Measurements from ENCODE around the gene PHF23. TPM values are rescaled to one million over a fixed set of nuclear protein-coding genes. Genes with fewer than 3 reads are reported as not detected.

PHF23 gene
- total RNA-seq, 2 donors from 2014 or later: 19.2 to 23.2 TPM

DNA sequence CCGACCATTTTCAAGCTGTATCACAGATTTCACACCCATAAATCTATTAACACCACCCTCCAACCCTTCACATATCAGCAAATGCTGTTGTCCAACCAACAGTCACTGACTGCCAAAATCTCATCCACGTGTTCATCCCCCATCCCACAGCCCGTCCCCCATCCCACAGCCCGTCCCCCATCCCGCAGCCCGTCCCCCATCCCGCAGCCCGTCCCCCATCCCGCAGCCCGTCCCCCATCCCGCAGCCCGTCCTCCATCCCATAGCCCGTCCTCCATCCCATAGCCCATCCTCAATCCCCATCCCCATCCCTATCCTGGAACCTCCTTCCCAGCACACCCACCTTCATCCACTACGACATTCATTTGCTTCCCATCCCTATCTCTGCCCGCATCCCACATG, 33.7 kb downstream of the PHF23 start:
- DNase-seq (no peak), ATAC-seq (no peak)
- no peaks in the 10 kb centered on the region for H3K9me3 ChIP-seq (ENCODE audit: control insufficient read depth, low read length, poor library complexity, severe bottlenecking)
- peaks cover 44% of the 10 kb centered on the region for H3K4me1 Mint-ChIP-seq
- peak overlapping the region; percentile 100 for H3K27ac Mint-ChIP-seq
- no peaks in the 10 kb centered on the region for H3K36me3 Mint-ChIP-seq (ENCODE audit: low read depth)
- H3K4me3 Mint-ChIP-seq: peak overlapping the region; percentile 90
- H3K27me3 Mint-ChIP-seq: no peaks in the 10 kb centered on the region

- DNase-seq (peak; percentile 96), ATAC-seq (peak; percentile 84)
Measured at GRCh38 chr17:7204828-7205461, 34.3 kb downstream of the PHF23 start.

GRCh38 chr17:7204336-7204735, 34.9 kb downstream of the PHF23 start:
- Mint-ChIP-seq H3K36me3 (ENCODE audit: low read depth) (no peaks in the 10 kb centered on the region), H3K27ac (peak overlapping the region; percentile 100), H3K27me3 (no peaks in the 10 kb centered on the region), H3K4me3 (peak overlapping the region; percentile 90), H3K4me1 (peaks cover 39% of the 10 kb centered on the region)
- ATAC-seq (peak; percentile 1), DNase-seq (no peak)
- no peaks in the 10 kb centered on the region for H3K9me3 ChIP-seq (ENCODE audit: control insufficient read depth, low read length, poor library complexity, severe bottlenecking)

More at GRCh38 chr17:7204828-7205461, 34.3 kb downstream of the PHF23 start:
- no peaks in the 10 kb centered on the region for H3K9me3 ChIP-seq (ENCODE audit: control insufficient read depth, low read length, poor library complexity, severe bottlenecking)
- H3K27me3 Mint-ChIP-seq: no peaks in the 10 kb centered on the region
- peaks cover 40% of the 10 kb centered on the region for H3K4me1 Mint-ChIP-seq
- no peaks in the 10 kb centered on the region for H3K36me3 Mint-ChIP-seq (ENCODE audit: low read depth)
- peak overlapping the region; percentile 90 for H3K4me3 Mint-ChIP-seq
- H3K27ac Mint-ChIP-seq: peak overlapping the region; percentile 100

DNA sequence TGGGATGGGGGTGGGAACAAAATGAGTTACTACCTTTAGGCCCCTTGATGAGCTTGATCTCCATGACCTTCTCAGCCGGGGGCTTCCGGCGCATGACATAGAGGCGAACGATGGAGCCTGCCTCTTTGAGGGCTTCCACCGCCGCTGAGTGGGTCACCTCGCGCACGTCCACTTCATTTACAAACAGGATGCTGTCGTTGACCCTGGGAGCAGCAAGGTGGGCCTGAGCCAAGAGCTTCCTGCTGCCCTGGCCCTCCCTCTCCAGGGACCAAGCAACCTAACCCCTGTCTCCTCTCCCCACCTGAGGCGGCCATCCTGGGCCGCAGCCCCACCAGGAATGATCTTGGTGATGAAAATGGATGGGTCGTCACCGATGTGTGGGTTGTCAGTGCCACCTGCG, 35.9 kb downstream of the PHF23 start:
- ATAC-seq (no peak), DNase-seq (no peak)
- H3K9me3 ChIP-seq (ENCODE audit: control insufficient read depth, low read length, poor library complexity, severe bottlenecking): no peaks in the 10 kb centered on the region
- Mint-ChIP-seq H3K4me3 (peak overlapping the region; percentile 67), H3K27ac (peak overlapping the region; percentile 100), H3K27me3 (no peaks in the 10 kb centered on the region), H3K36me3 (ENCODE audit: low read depth) (no peaks in the 10 kb centered on the region), H3K4me1 (peaks cover 38% of the 10 kb centered on the region)

DNA sequence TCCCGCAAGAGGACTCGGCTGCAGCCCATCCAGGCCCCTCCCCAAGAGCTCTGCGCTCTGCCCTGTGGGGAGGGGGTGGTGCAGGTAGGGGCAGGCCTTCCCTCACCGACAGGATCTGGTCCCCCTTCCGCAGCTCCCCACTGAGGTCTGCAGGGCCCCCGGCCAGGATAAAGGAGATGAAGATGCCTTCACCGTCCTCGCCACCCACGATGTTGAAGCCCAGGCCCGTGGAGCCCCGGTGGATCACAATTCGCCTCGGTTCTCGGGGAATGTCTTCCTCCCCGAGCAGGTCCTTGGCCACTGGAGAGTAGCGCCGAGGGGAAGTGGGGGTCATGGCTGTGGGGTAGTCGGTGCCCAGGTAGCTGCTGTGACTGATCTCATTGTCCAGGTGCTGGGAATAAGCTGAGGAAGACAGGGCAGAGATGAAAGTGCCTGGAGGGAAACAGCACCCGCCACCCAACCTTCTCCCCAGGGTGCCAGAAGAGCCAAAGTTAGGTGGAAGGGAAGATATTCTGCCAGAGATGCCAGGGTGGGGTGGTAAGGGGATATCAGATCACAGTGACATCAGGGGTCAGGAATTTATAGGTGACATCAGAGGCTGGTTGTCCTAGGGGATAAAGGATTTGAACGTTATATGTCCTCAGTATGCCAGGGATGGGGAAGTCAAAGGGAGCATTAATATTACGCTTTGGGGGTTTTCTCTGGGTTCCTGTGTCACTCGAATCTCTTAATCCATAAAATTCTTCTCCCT, 42.4 kb downstream of the PHF23 start:
- DNase-seq (no peak), ATAC-seq (no peak)
- Mint-ChIP-seq H3K36me3 (ENCODE audit: low read depth) (peaks cover 3% of the 10 kb centered on the region), H3K4me3 (no peak overlapping the region), H3K27ac (no peak overlapping the region), H3K27me3 (no peaks in the 10 kb centered on the region), H3K4me1 (no peaks in the 10 kb centered on the region)
- H3K9me3 ChIP-seq (ENCODE audit: control insufficient read depth, low read length, poor library complexity, severe bottlenecking): no peaks in the 10 kb centered on the region

DNA sequence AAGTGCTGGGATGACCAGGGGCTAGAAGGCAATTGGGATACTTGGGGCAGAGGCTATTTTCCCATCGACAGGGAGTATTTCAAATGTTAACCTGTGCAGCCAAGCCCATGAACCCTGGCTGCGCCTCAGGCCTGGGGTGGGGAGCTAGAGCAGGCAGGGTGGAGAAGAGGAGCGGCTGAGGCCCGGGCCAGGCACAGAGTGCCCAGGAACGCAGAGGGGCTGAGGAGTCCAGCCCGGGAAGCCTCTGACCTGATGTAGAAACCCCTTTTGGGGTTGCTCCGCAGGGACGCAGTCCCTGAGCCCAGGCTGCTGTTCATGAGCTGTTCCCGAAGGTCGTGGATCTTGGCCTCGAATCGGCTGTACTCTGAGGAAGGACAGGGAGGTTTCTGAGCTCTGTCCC, 43.3 kb downstream of the PHF23 start:
- no peak for DNase-seq
- no peaks in the 10 kb centered on the region for H3K9me3 ChIP-seq (ENCODE audit: control insufficient read depth, low read length, poor library complexity, severe bottlenecking)
- no peak overlapping the region for H3K27ac Mint-ChIP-seq

GRCh38 chr17:7192271-7192937, 46.9 kb downstream of the PHF23 start:
- ATAC-seq (no peak), DNase-seq (no peak)
- Mint-ChIP-seq H3K4me3 (no peak overlapping the region), H3K27me3 (no peaks in the 10 kb centered on the region), H3K36me3 (ENCODE audit: low read depth) (peaks cover 3% of the 10 kb centered on the region), H3K4me1 (peaks cover 5% of the 10 kb centered on the region), H3K27ac (peak overlapping the region; percentile 72)
- no peaks in the 10 kb centered on the region for H3K9me3 ChIP-seq (ENCODE audit: control insufficient read depth, low read length, poor library complexity, severe bottlenecking)

More for the DNA sequence above, 43.3 kb downstream of the PHF23 start:
- ATAC-seq: no peak
- Mint-ChIP-seq H3K4me1 (peaks cover 3% of the 10 kb centered on the region), H3K27me3 (no peaks in the 10 kb centered on the region), H3K36me3 (ENCODE audit: low read depth) (peaks cover 3% of the 10 kb centered on the region), H3K4me3 (no peak overlapping the region)

DNA sequence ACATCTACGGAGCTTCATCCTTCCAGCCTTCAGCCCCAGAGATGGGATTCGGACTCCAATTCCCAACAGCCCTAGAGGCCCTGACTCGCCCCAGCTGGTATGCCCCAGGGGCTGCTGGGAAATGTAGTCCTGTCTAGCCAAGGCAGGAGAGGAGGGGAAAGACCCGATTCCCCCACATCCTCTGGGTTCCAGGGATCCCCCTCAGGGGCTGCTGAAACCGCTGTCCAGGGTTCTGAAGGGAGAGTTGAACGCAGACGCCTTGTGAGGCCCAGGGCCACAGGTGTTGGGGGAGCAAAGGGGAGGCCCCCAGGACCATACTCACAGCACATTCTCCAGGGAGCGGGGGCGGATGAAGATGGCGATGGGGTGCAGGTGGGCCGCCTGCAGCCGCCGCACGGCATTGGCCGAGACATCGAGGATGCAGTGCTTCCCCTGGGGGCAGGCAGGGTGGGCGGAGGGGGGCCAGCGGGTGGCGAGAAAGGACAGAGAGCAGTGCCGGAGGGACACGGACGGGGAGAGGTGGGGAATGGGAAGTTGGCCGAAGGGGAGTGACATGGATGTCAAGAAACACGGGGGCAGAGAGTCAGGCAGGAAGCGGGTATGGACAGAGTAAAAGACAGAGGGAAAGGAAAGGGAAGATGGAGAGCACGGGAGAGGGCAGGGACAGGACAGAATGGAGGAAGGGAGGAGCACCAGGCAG, 47.5 kb downstream of the PHF23 start:
- peak; percentile 68 for ATAC-seq
- H3K9me3 ChIP-seq (ENCODE audit: control insufficient read depth, low read length, poor library complexity, severe bottlenecking): no peaks in the 10 kb centered on the region
- peaks cover 3% of the 10 kb centered on the region for H3K36me3 Mint-ChIP-seq (ENCODE audit: low read depth)
- H3K27ac Mint-ChIP-seq: peak overlapping the region; percentile 72
- H3K4me3 Mint-ChIP-seq: no peak overlapping the region
- H3K27me3 Mint-ChIP-seq: no peaks in the 10 kb centered on the region
- peaks cover 6% of the 10 kb centered on the region for H3K4me1 Mint-ChIP-seq
- no peak for DNase-seq

DNA sequence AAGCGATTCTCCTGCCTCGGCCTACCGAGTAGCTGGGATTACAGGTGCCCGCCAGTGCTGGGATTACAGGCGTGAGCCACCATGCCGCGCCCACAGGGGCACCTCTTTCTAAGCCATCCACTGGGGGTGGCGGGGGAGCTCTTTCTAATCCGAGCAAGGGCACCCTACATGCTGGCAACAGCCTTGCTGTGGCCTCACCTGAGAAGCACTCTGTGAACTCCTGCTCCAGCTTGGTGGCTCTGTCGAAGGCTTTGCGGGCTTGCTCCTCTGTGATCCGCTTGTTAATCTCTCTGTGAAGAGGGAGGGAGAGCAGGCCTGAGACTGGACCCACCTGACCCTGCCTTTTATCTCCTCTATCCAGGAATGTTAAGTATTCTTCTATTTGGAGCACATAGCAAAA, 48.2 kb downstream of the PHF23 start:
- Mint-ChIP-seq H3K4me1 (peaks cover 11% of the 10 kb centered on the region), H3K27me3 (peaks cover 4% of the 10 kb centered on the region), H3K27ac (no peak overlapping the region), H3K4me3 (no peak overlapping the region), H3K36me3 (ENCODE audit: low read depth) (peaks cover 3% of the 10 kb centered on the region)
- DNase-seq (no peak), ATAC-seq (no peak)
- H3K9me3 ChIP-seq (ENCODE audit: control insufficient read depth, low read length, poor library complexity, severe bottlenecking): no peaks in the 10 kb centered on the region

- no peaks in the 10 kb centered on the region for H3K9me3 ChIP-seq (ENCODE audit: control insufficient read depth, low read length, poor library complexity, severe bottlenecking)
- H3K4me1 Mint-ChIP-seq: peaks cover 11% of the 10 kb centered on the region
- no peak overlapping the region for H3K4me3 Mint-ChIP-seq
- H3K36me3 Mint-ChIP-seq (ENCODE audit: low read depth): peaks cover 3% of the 10 kb centered on the region
- DNase-seq (no peak), ATAC-seq (no peak)
- no peak overlapping the region for H3K27ac Mint-ChIP-seq
- peaks cover 4% of the 10 kb centered on the region for H3K27me3 Mint-ChIP-seq
Measured at GRCh38 chr17:7190276-7190917, 48.9 kb downstream of the PHF23 start.

GRCh38 chr17:7186241-7186640, 53.0 kb downstream of the PHF23 start:
- H3K4me3 Mint-ChIP-seq: no peak overlapping the region
- DNase-seq (no peak), ATAC-seq (peak; percentile 32)
- peaks cover 8% of the 10 kb centered on the region for H3K4me1 Mint-ChIP-seq
- H3K9me3 ChIP-seq (ENCODE audit: control insufficient read depth, low read length, poor library complexity, severe bottlenecking): no peaks in the 10 kb centered on the region
- H3K27ac Mint-ChIP-seq: no peak overlapping the region
- no peaks in the 10 kb centered on the region for H3K36me3 Mint-ChIP-seq (ENCODE audit: low read depth)
- peaks cover 4% of the 10 kb centered on the region for H3K27me3 Mint-ChIP-seq

All from T-helper 17 cell (primary cell).